ENCODE data around the gene DNAJC1.

GRCh38 chr10:22006379-22006884, 2.9 kb upstream of the DNAJC1 start:
- TF ChIP-seq CTCF (IDR thresholded peaks at IDR 0.05; ENCODE audit: borderline replicate concordance, extremely low read depth, low read length, poor library complexity, severe bottlenecking) (no peak), EZH2 (IDR thresholded peaks at IDR 0.05; ENCODE audit: borderline replicate concordance, low read depth, low read length, severe bottlenecking) (no peak)
